Mucosa of rectum (tissue), 2 donors: ENCODE results near the gene TANGO2.

Experiments used
- H3K27ac ChIP-seq, 2 donors: one replicate each; pipeline ENCODE4 v1.7.0; 2013; ENCODE audit warnings: inconsistent platforms in 2 of 2, low read depth in 2 of 2, low read length in 2 of 2
- H3K27me3 ChIP-seq, 2 donors: one replicate each; pipeline ENCODE4 v1.7.0; 2013; ENCODE audit warnings: low read length in 2 of 2; ENCODE audit not compliant: control insufficient read depth in 2 of 2, insufficient read depth in 2 of 2
- H3K36me3 ChIP-seq, 2 donors: one replicate each; pipeline ENCODE4 v1.7.0; 2013; ENCODE audit warnings: low read length in 2 of 2; ENCODE audit not compliant: control insufficient read depth in 2 of 2, insufficient read depth in 2 of 2
- H3K4me1 ChIP-seq, 2 donors: one replicate each; pipeline ENCODE4 v1.7.0; 2013; ENCODE audit warnings: low read length in 2 of 2, mild to moderate bottlenecking in 1 of 2; ENCODE audit not compliant: control insufficient read depth in 2 of 2, insufficient read depth in 2 of 2
- H3K4me3 ChIP-seq, 2 donors: one replicate each; pipeline ENCODE4 v1.7.0; 2013; ENCODE audit warnings: low read length in 2 of 2
- H3K9ac ChIP-seq, 2 donors: one replicate each; pipeline ENCODE4 v1.7.0; 2013; ENCODE audit warnings: low read length in 2 of 2, low read depth in 1 of 2, mild to moderate bottlenecking in 1 of 2
- H3K9me3 ChIP-seq, 2 donors: one replicate each; pipeline ENCODE4 v1.7.0; 2013; ENCODE audit warnings: low read length in 2 of 2; ENCODE audit not compliant: control insufficient read depth in 2 of 2
- donor health status: healthy.
- donor health status: Normal muscosa, but diverticular disease.

The TANGO2 gene

GRCh38 chr22:20108757-20109230, 87.9 kb downstream of the TANGO2 start:
- Histone ChIP-seq H3K9me3 (no peaks in the 10 kb centered on the region), H3K27ac (no peak overlapping the region), H3K36me3 (peaks cover 52 to 80% of the 10 kb centered on the region in 2 donors), H3K9ac (no peak overlapping the region), H3K4me1 (peaks cover 0 to 4% of the 10 kb centered on the region in 2 donors), H3K4me3 (no peak overlapping the region), H3K27me3 (no peaks in the 10 kb centered on the region)

GRCh38 chr22:20109411-20110358, 88.8 kb downstream of the TANGO2 start:
- peaks cover 50 to 81% of the 10 kb centered on the region in 2 donors for H3K36me3 ChIP-seq
- H3K27ac ChIP-seq = no peak overlapping the region

GRCh38 chr22:20110359-20110985, 89.6 kb downstream of the TANGO2 start:
- H3K27me3 ChIP-seq = no peaks in the 10 kb centered on the region
- no peak overlapping the region for H3K9ac ChIP-seq
- peaks cover 43 to 78% of the 10 kb centered on the region in 2 donors for H3K36me3 ChIP-seq
- no peaks in the 10 kb centered on the region for H3K9me3 ChIP-seq
- H3K27ac ChIP-seq = no peak overlapping the region
- no peak overlapping the region for H3K4me3 ChIP-seq
- peaks cover 0 to 4% of the 10 kb centered on the region in 2 donors for H3K4me1 ChIP-seq

More at GRCh38 chr22:20109411-20110358, 88.8 kb downstream of the TANGO2 start:
- Histone ChIP-seq H3K4me1 (peaks cover 0 to 4% of the 10 kb centered on the region in 2 donors), H3K9ac (no peak overlapping the region), H3K9me3 (no peaks in the 10 kb centered on the region), H3K27me3 (no peaks in the 10 kb centered on the region), H3K4me3 (no peak overlapping the region)

GRCh38 chr22:20111045-20111688, 90.3 kb downstream of the TANGO2 start:
- Histone ChIP-seq H3K27me3 (no peaks in the 10 kb centered on the region), H3K4me1 (peaks cover 4 to 11% of the 10 kb centered on the region in 2 donors), H3K36me3 (peaks cover 43 to 71% of the 10 kb centered on the region in 2 donors), H3K27ac (no peak overlapping the region), H3K9me3 (no peaks in the 10 kb centered on the region), H3K9ac (no peak overlapping the region), H3K4me3 (no peak overlapping the region)

- Histone ChIP-seq H3K4me3 (no peak overlapping the region), H3K9me3 (no peaks in the 10 kb centered on the region), H3K27me3 (no peaks in the 10 kb centered on the region), H3K9ac (no peak overlapping the region), H3K36me3 (peaks cover 38 to 63% of the 10 kb centered on the region in 2 donors), H3K4me1 (peaks cover 7 to 13% of the 10 kb centered on the region in 2 donors), H3K27ac (no peak overlapping the region)
Measured at GRCh38 chr22:20111689-20112622, 91.0 kb downstream of the TANGO2 start.

GRCh38 chr22:20112623-20113511, 92.0 kb downstream of the TANGO2 start:
- Histone ChIP-seq H3K9me3 (no peaks in the 10 kb centered on the region), H3K27ac (no peak overlapping the region), H3K27me3 (no peaks in the 10 kb centered on the region), H3K4me3 (no peak overlapping the region), H3K4me1 (peaks cover 7 to 14% of the 10 kb centered on the region in 2 donors), H3K9ac (no peak overlapping the region), H3K36me3 (peaks cover 29 to 54% of the 10 kb centered on the region in 2 donors)

- H3K4me1 ChIP-seq = peaks cover 10 to 23% of the 10 kb centered on the region in 2 donors
- H3K27ac ChIP-seq = no peak overlapping the region
- H3K9ac ChIP-seq = no peak overlapping the region
- no peaks in the 10 kb centered on the region for H3K27me3 ChIP-seq
- peaks cover 21 to 45% of the 10 kb centered on the region in 2 donors for H3K36me3 ChIP-seq
- no peak overlapping the region for H3K4me3 ChIP-seq
- H3K9me3 ChIP-seq = no peaks in the 10 kb centered on the region
Measured at GRCh38 chr22:20113551-20114310, 92.8 kb downstream of the TANGO2 start.
